ENCODE measurements around the gene CEP57. TPM values are rescaled to one million over a fixed set of nuclear protein-coding genes. Genes with fewer than 3 reads are reported as not detected.

CEP57 gene
- polyA plus RNA-seq, 1 donor (not counting 4 experiments of a cell fraction or from before 2014, with no cell fraction given), result 27.1 TPM

DNA sequence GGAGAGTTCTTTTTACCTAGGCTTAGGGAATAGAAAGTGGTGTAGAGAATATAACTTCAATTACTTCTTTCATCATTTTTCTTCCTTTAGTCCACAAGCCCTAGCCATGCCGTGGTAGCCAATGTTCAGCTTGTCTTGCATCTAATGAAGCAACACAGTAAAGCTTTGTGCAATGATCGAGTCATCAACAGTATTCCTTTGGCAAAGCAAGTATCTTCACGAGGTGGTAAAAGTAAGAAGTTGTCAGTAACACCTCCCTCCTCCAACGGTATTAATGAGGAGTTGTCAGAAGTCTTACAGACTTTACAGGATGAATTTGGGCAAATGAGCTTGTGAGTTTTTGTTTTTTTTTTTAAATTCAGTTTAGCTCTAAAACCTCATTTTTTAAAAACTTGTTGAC lies 37.4 kb downstream of the CEP57 start:
- H3K27ac ChIP-seq (ENCODE audit: control insufficient read depth, insufficient read depth, low read length), result no peak overlapping the region
- no peak overlapping the region for H3K4me2 ChIP-seq (ENCODE audit: control insufficient read depth, extremely low read depth, insufficient read depth, low read depth, low read length)
- no peaks in the 10 kb centered on the region for H3K79me2 ChIP-seq (ENCODE audit: control insufficient read depth, insufficient read depth, low read length)
- DNase-seq (ENCODE audit: low read depth, low spot score), result no peak
- peaks cover 8% of the 10 kb centered on the region for H3K4me1 ChIP-seq (ENCODE audit: control insufficient read depth, extremely low read depth, insufficient read depth, low read length)
- TF ChIP-seq EZH2 (IDR thresholded peaks at IDR 0.05; ENCODE audit: low read length), result no peak
- TF ChIP-seq, protein P1, sequence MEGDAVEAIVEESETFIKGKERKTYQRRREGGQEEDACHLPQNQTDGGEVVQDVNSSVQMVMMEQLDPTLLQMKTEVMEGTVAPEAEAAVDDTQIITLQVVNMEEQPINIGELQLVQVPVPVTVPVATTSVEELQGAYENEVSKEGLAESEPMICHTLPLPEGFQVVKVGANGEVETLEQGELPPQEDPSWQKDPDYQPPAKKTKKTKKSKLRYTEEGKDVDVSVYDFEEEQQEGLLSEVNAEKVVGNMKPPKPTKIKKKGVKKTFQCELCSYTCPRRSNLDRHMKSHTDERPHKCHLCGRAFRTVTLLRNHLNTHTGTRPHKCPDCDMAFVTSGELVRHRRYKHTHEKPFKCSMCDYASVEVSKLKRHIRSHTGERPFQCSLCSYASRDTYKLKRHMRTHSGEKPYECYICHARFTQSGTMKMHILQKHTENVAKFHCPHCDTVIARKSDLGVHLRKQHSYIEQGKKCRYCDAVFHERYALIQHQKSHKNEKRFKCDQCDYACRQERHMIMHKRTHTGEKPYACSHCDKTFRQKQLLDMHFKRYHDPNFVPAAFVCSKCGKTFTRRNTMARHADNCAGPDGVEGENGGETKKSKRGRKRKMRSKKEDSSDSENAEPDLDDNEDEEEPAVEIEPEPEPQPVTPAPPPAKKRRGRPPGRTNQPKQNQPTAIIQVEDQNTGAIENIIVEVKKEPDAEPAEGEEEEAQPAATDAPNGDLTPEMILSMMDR (optimal IDR thresholded peaks at IDR 0.05 in 1 of 3, IDR thresholded peaks at IDR 0.05 in 1 of 3, conservative IDR thresholded peaks at IDR 0.05 in 1 of 3; ENCODE audit: extremely low read depth in 1 of 3, insufficient read depth in 2 of 3, low read length in 3 of 3), result no peak
- H2AFZ ChIP-seq (ENCODE audit: control insufficient read depth, low read length), result no peak overlapping the region
- no peaks in the 10 kb centered on the region for H4K20me1 ChIP-seq (ENCODE audit: control insufficient read depth, extremely low read depth, insufficient read depth, low read length)
- H3K36me3 ChIP-seq (ENCODE audit: control insufficient read depth in 2 of 2, extremely low read depth in 1 of 2, insufficient read depth in 2 of 2, low read length in 2 of 2), result peaks cover 3 to 10% of the 10 kb centered on the region in 2 experiments
- no peaks in the 10 kb centered on the region for H3K9me3 ChIP-seq (ENCODE audit: control insufficient read depth, low read depth, low read length)
- H3K4me3 ChIP-seq (ENCODE audit: control insufficient read depth in 2 of 3, extremely low read depth in 1 of 3, insufficient read depth in 2 of 3, low read depth in 1 of 3, low read length in 3 of 3), result no peak overlapping the region
- H3K27me3 ChIP-seq (ENCODE audit: control insufficient read depth, extremely low read depth, insufficient read depth, low read length), result no peaks in the 10 kb centered on the region
- H3K9me1 ChIP-seq (ENCODE audit: control insufficient read depth, extremely low read depth, insufficient read depth, low read length), result no peaks in the 10 kb centered on the region
- no peak overlapping the region for H3K9ac ChIP-seq (ENCODE audit: control insufficient read depth, extremely low read depth, insufficient read depth, low read length)
- no peak for FAIRE-seq
- dilution Hi-C loops (cut with MboI; ENCODE audit: extremely low pct_ligation_motif_present, low sequenced_read_pairs), result no loop called here

- H3K4me1 ChIP-seq (ENCODE audit: control insufficient read depth, extremely low read depth, insufficient read depth, low read length), result peaks cover 8% of the 10 kb centered on the region
- H3K9ac ChIP-seq (ENCODE audit: control insufficient read depth, extremely low read depth, insufficient read depth, low read length), result no peak overlapping the region
- H3K79me2 ChIP-seq (ENCODE audit: control insufficient read depth, insufficient read depth, low read length), result no peaks in the 10 kb centered on the region
- H3K9me1 ChIP-seq (ENCODE audit: control insufficient read depth, extremely low read depth, insufficient read depth, low read length), result no peaks in the 10 kb centered on the region
- TF ChIP-seq, protein P1 (optimal IDR thresholded peaks at IDR 0.05 in 1 of 3, IDR thresholded peaks at IDR 0.05 in 1 of 3, conservative IDR thresholded peaks at IDR 0.05 in 1 of 3; ENCODE audit: extremely low read depth in 1 of 3, insufficient read depth in 2 of 3, low read length in 3 of 3), result no peak
- no peak for TF ChIP-seq EZH2 (IDR thresholded peaks at IDR 0.05; ENCODE audit: low read length)
- no peak overlapping the region for H3K4me3 ChIP-seq (ENCODE audit: control insufficient read depth in 2 of 3, extremely low read depth in 1 of 3, insufficient read depth in 2 of 3, low read depth in 1 of 3, low read length in 3 of 3)
- no peaks in the 10 kb centered on the region for H3K9me3 ChIP-seq (ENCODE audit: control insufficient read depth, low read depth, low read length)
- H3K4me2 ChIP-seq (ENCODE audit: control insufficient read depth, extremely low read depth, insufficient read depth, low read depth, low read length), result no peak overlapping the region
- FAIRE-seq (no peak), DNase-seq (ENCODE audit: low read depth, low spot score) (no peak)
- dilution Hi-C loops (cut with MboI; ENCODE audit: extremely low pct_ligation_motif_present, low sequenced_read_pairs), result no loop called here
- no peaks in the 10 kb centered on the region for H4K20me1 ChIP-seq (ENCODE audit: control insufficient read depth, extremely low read depth, insufficient read depth, low read length)
- no peaks in the 10 kb centered on the region for H3K27me3 ChIP-seq (ENCODE audit: control insufficient read depth, extremely low read depth, insufficient read depth, low read length)
- H3K27ac ChIP-seq (ENCODE audit: control insufficient read depth, insufficient read depth, low read length), result no peak overlapping the region
- peaks cover 5 to 13% of the 10 kb centered on the region in 2 experiments for H3K36me3 ChIP-seq (ENCODE audit: control insufficient read depth in 2 of 2, extremely low read depth in 1 of 2, insufficient read depth in 2 of 2, low read length in 2 of 2)
- H2AFZ ChIP-seq (ENCODE audit: control insufficient read depth, low read length), result no peak overlapping the region
Observed at GRCh38 chr11:95829580-95830259, 39.4 kb downstream of the CEP57 start.
